GM23338 (cell line): Measurements from ENCODE around the gene CCDC138. TPM values are rescaled to one million over a fixed set of nuclear protein-coding genes. Genes with fewer than 3 reads are reported as not detected.

Experiments used
- ATAC-seq: fragments of 200-7000 bp; cut with Tn5 transposase; 3 replicates; pipeline ENCODE4 v1.9.1; 2020
- DNase-seq: peaks from one replicate; pipeline ENCODE4 v3.0.0-alpha.2; 2015; ENCODE audit warnings: low spot score
- H2AFZ ChIP-seq: fragments of 200-600 bp; sonication (generic); 2 replicates; pipeline ENCODE4 v1.8.0; 2016; ENCODE audit warnings: antibody characterized with exemption, mild to moderate bottlenecking, moderate library complexity
- H3F3A ChIP-seq: fragments of 200-600 bp; sonication (generic); replicated peaks from 2 replicates; pipeline ENCODE4 v1.8.0; 2017; ENCODE audit warnings: antibody characterized with exemption, mixed run types, low read depth
- H3K27ac ChIP-seq: fragments of 200-600 bp; sonication (generic); 2 replicates; pipeline ENCODE4 v1.6.1; 2016; ENCODE audit warnings: low read depth
- H3K27me3 ChIP-seq: fragments of 200-600 bp; sonication (generic); 2 replicates; pipeline ENCODE4 v1.8.0; 2016; ENCODE audit warnings: mild to moderate bottlenecking, mixed run types, moderate library complexity; ENCODE audit not compliant: insufficient read depth
- H3K36me3 ChIP-seq: fragments of 200-600 bp; sonication (generic); 2 replicates; pipeline ENCODE4 v1.8.0; 2016; ENCODE audit warnings: mild to moderate bottlenecking; ENCODE audit not compliant: insufficient read depth
- H3K4me1 ChIP-seq: fragments of 200-600 bp; sonication (generic); 2 replicates; pipeline ENCODE4 v1.8.0; 2016; ENCODE audit warnings: mild to moderate bottlenecking, moderate library complexity; ENCODE audit not compliant: insufficient read depth
- H3K4me2 ChIP-seq: fragments of 200-600 bp; sonication (generic); 2 replicates; pipeline ENCODE4 v1.7.1; 2017; ENCODE audit warnings: mixed run types
- H3K4me3 ChIP-seq: fragments of 200-600 bp; sonication (generic); 2 replicates; pipeline ENCODE4 v1.6.1; 2016; ENCODE audit warnings: mixed run types
- H3K79me2 ChIP-seq: fragments of 200-600 bp; sonication (generic); replicated peaks from 2 replicates; pipeline ENCODE4 v1.8.0; 2017; ENCODE audit warnings: mild to moderate bottlenecking; ENCODE audit not compliant: insufficient read depth
- H3K9me2 ChIP-seq: fragments of 200-600 bp; sonication (generic); 2 replicates; pipeline ENCODE4 v1.8.0; 2017; ENCODE audit not compliant: insufficient read depth
- H4K20me1 ChIP-seq: fragments of 200-600 bp; sonication (generic); replicated peaks from 2 replicates; pipeline ENCODE4 v1.8.0; 2017; ENCODE audit warnings: mild to moderate bottlenecking; ENCODE audit not compliant: insufficient read depth
- H3K27ac Mint-ChIP-seq: 2 replicates; pipeline ENCODE4 v1.8.0; 2020; ENCODE audit warnings: inconsistent platforms, mild to moderate bottlenecking, moderate library complexity, mixed read lengths
- H3K27me3 Mint-ChIP-seq: 3 replicates; pipeline ENCODE4 v1.8.0; 2022; ENCODE audit warnings: low read depth, mild to moderate bottlenecking, moderate library complexity, mixed read lengths, inconsistent platforms; ENCODE audit not compliant: insufficient read depth, poor library complexity
- H3K36me3 Mint-ChIP-seq: 3 replicates; pipeline ENCODE4 v1.8.0; 2021; ENCODE audit warnings: low read depth, mild to moderate bottlenecking, inconsistent platforms, moderate library complexity, mixed read lengths
- H3K4me1 Mint-ChIP-seq: 3 replicates; pipeline ENCODE4 v1.8.0; 2020; ENCODE audit warnings: mild to moderate bottlenecking, inconsistent platforms, mixed read lengths
- H3K4me3 Mint-ChIP-seq: 3 replicates; pipeline ENCODE4 v1.8.0; 2021; ENCODE audit warnings: moderate library complexity, mild to moderate bottlenecking, inconsistent platforms, mixed read lengths
- H3K9me3 Mint-ChIP-seq: 3 replicates; pipeline ENCODE4 v1.8.0; 2020; ENCODE audit warnings: moderate library complexity, mild to moderate bottlenecking, inconsistent platforms, mixed read lengths
- CREB1 ChIP-seq: fragments of 250-450 bp; sonication (Bioruptor Pico); IDR thresholded peaks from 2 replicates; pipeline ENCODE4 v1.5.0; 2020; ENCODE audit warnings: low read depth, mild to moderate bottlenecking, moderate library complexity
- EZH2phosphoT487 ChIP-seq: fragments of 200-600 bp; sonication (generic); IDR thresholded peaks from one replicate; pipeline ENCODE4 v1.8.1; 2018; ENCODE audit warnings: antibody characterized with exemption; ENCODE audit not compliant: unreplicated experiment
- POLR2AphosphoS5 ChIP-seq: IDR thresholded peaks from 2 replicates; pipeline ENCODE4 v1.6.1; 2016; ENCODE audit warnings: antibody characterized with exemption, low read depth
- STAT1 ChIP-seq: IDR thresholded peaks from one replicate; pipeline ENCODE4 v1.6.1; 2016; ENCODE audit warnings: antibody characterized with exemption; ENCODE audit not compliant: unreplicated experiment
- ZNF331 ChIP-seq: fragments of 250-450 bp; sonication (Bioruptor Pico); IDR thresholded peaks from 2 replicates; pipeline ENCODE4 v1.5.0; 2020; ENCODE audit warnings: low read depth, mild to moderate bottlenecking, moderate library complexity
- polyA plus RNA-seq: library from polyadenylated mRNA; unstranded; fragments of >200 nt; fragmentation: Nextera tagmentation; extraction: Ambion mirVana; gene quantifications from 2 replicates; pipeline ENCODE4 v1.2.1, GENCODE V29; 2016
- total RNA-seq: library from RNA; depleted of rRNA; stranded (reverse); fragments of >200 nt; shearing (Covaris generic); gene quantifications from 2 replicates; pipeline ENCODE4 v1.2.3, GENCODE V29; 2014
- TF ChIP-seq, protein P1 (sequence below): fragments of 250-450 bp; sonication (Bioruptor Pico); IDR thresholded peaks from 2 replicates; pipeline ENCODE4 v1.5.0; 2020; ENCODE audit warnings: mild to moderate bottlenecking, moderate library complexity
- TF ChIP-seq, protein P2 (sequence below), 2 experiments: fragments of 200-600 bp in 1 of 2; sonication (generic) in 1 of 2; conservative IDR thresholded peaks; 2 replicates each; pipeline versions ENCODE4 v1.5.1 to v1.6.1; 2016 to 2017; ENCODE audit warnings: antibody characterized with exemption in 2 of 2, low read depth in 2 of 2, mild to moderate bottlenecking in 2 of 2, moderate library complexity in 1 of 2

CCDC138 gene
- total and polyA plus RNA-seq, 2 experiments from 2014 or later = 30.8 to 31.6 TPM

DNA sequence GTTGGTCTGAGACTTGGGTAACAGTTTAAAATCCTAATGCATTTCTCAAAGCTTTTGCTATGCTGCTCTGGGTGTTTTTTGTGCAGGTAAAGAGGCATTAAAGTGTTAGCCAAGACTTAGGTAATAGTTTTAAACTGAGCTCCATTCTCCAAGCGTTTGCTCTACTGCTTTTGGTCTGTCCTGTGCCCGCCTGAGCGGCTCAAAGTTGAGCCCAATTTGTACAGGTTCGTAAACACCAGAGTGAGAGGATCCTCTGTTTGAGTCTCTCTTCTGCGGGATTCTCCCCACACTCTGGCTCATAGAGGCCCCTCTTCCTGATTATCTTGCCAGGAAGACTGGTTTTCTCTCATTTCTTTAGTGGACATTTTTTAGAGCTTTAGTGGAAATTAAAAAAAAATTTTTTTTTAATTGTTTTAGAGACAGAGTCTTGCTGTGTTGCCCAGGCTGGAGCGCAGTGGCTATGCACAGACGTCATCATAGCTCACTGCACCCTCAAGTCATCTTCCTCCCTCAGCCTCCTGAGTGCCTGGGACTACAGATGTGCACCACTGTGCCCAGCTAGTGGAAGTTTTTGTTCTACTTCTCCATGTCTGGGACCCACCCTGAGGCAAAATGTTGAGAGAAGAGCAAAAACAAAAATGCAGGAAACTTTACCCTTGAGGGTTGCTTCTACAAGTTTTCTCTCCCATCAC, 16.6 kb downstream of the CCDC138 start (continued):
- TF ChIP-seq, protein P1, sequence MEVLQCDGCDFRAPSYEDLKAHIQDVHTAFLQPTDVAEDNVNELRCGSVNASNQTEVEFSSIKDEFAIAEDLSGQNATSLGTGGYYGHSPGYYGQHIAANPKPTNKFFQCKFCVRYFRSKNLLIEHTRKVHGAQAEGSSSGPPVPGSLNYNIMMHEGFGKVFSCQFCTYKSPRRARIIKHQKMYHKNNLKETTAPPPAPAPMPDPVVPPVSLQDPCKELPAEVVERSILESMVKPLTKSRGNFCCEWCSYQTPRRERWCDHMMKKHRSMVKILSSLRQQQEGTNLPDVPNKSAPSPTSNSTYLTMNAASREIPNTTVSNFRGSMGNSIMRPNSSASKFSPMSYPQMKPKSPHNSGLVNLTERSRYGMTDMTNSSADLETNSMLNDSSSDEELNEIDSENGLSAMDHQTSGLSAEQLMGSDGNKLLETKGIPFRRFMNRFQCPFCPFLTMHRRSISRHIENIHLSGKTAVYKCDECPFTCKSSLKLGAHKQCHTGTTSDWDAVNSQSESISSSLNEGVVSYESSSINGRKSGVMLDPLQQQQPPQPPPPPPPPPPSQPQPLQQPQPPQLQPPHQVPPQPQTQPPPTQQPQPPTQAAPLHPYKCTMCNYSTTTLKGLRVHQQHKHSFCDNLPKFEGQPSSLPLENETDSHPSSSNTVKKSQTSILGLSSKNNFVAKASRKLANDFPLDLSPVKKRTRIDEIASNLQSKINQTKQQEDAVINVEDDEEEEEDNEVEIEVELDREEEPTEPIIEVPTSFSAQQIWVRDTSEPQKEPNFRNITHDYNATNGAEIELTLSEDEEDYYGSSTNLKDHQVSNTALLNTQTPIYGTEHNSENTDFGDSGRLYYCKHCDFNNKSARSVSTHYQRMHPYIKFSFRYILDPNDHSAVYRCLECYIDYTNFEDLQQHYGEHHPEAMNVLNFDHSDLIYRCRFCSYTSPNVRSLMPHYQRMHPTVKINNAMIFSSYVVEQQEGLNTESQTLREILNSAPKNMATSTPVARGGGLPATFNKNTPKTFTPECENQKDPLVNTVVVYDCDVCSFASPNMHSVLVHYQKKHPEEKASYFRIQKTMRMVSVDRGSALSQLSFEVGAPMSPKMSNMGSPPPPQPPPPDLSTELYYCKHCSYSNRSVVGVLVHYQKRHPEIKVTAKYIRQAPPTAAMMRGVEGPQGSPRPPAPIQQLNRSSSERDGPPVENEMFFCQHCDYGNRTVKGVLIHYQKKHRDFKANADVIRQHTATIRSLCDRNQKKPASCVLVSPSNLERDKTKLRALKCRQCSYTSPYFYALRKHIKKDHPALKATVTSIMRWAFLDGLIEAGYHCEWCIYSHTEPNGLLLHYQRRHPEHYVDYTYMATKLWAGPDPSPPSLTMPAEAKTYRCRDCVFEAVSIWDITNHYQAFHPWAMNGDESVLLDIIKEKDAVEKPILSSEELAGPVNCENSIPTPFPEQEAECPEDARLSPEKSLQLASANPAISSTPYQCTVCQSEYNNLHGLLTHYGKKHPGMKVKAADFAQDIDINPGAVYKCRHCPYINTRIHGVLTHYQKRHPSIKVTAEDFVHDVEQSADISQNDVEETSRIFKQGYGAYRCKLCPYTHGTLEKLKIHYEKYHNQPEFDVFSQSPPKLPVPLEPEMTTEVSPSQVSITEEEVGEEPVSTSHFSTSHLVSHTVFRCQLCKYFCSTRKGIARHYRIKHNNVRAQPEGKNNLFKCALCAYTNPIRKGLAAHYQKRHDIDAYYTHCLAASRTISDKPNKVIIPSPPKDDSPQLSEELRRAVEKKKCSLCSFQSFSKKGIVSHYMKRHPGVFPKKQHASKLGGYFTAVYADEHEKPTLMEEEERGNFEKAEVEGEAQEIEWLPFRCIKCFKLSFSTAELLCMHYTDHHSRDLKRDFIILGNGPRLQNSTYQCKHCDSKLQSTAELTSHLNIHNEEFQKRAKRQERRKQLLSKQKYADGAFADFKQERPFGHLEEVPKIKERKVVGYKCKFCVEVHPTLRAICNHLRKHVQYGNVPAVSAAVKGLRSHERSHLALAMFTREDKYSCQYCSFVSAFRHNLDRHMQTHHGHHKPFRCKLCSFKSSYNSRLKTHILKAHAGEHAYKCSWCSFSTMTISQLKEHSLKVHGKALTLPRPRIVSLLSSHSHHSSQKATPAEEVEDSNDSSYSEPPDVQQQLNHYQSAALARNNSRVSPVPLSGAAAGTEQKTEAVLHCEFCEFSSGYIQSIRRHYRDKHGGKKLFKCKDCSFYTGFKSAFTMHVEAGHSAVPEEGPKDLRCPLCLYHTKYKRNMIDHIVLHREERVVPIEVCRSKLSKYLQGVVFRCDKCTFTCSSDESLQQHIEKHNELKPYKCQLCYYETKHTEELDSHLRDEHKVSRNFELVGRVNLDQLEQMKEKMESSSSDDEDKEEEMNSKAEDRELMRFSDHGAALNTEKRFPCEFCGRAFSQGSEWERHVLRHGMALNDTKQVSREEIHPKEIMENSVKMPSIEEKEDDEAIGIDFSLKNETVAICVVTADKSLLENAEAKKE = no peak
- TF ChIP-seq EZH2phosphoT487 (no peak), STAT1 (no peak), POLR2AphosphoS5 (no peak)

DNA sequence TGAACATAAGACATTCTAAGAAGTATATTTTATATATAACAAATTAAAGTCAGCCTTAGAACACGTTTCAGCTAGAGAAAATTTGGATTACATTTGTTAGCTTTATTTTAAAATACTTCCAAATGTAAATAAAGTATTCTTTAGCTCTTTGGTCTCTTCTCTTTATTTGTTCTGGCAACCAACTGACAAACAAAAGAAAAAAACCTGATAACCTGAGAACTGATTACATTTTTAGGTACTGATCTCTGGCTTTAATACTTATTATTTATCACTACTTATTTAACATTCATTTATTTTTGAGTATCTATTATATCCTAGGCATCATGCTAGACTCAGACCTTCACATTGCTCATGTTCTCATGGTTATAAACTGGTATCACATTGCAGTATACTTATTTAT, 18.5 kb downstream of the CCDC138 start:
- H3K4me2 ChIP-seq = no peak overlapping the region
- H3K27me3 ChIP-seq = no peaks in the 10 kb centered on the region
- peaks cover 31% of the 10 kb centered on the region for H3K79me2 ChIP-seq
- no peak overlapping the region for H3K27ac ChIP-seq
- H4K20me1 ChIP-seq = 0 out of 2 replicates have a peak, but pooled peaks cover 10% of the 10 kb centered on the region
- H3F3A ChIP-seq = no peaks in the 10 kb centered on the region
- H2AFZ ChIP-seq = no peak overlapping the region
- Mint-ChIP-seq H3K36me3 (peaks cover 67% of the 10 kb centered on the region), H3K4me1 (no peaks in the 10 kb centered on the region), H3K27me3 (no peaks in the 10 kb centered on the region), H3K27ac (no peak overlapping the region), H3K9me3 (peaks cover 19% of the 10 kb centered on the region), H3K4me3 (no peak overlapping the region)
- no peaks in the 10 kb centered on the region for H3K4me1 ChIP-seq
- H3K36me3 ChIP-seq = peaks cover 24% of the 10 kb centered on the region
- H3K9me2 ChIP-seq = no peaks in the 10 kb centered on the region
- no peak for DNase-seq
- no peak for ATAC-seq
- H3K4me3 ChIP-seq = no peak overlapping the region
- TF ChIP-seq, protein P2, sequence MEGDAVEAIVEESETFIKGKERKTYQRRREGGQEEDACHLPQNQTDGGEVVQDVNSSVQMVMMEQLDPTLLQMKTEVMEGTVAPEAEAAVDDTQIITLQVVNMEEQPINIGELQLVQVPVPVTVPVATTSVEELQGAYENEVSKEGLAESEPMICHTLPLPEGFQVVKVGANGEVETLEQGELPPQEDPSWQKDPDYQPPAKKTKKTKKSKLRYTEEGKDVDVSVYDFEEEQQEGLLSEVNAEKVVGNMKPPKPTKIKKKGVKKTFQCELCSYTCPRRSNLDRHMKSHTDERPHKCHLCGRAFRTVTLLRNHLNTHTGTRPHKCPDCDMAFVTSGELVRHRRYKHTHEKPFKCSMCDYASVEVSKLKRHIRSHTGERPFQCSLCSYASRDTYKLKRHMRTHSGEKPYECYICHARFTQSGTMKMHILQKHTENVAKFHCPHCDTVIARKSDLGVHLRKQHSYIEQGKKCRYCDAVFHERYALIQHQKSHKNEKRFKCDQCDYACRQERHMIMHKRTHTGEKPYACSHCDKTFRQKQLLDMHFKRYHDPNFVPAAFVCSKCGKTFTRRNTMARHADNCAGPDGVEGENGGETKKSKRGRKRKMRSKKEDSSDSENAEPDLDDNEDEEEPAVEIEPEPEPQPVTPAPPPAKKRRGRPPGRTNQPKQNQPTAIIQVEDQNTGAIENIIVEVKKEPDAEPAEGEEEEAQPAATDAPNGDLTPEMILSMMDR (conservative IDR thresholded peaks at IDR 0.05; ENCODE audit: low read depth in 2 of 2) = no peak
- TF ChIP-seq STAT1 (no peak), ZNF331 (CRISPR knock-in tag) (no peak), CREB1 (CRISPR knock-in tag) (no peak), EZH2phosphoT487 (no peak)
- TF ChIP-seq, protein P1 = no peak
